HepG2 (cell line): Measurements from ENCODE around the gene SYNE1. TPM values are rescaled to one million over a fixed set of nuclear protein-coding genes. Genes with fewer than 3 reads are reported as not detected.

Experiments used
- ATAC-seq: fragments of 200-7000 bp; cut with Tn5 transposase; 3 replicates; pipeline ENCODE4 v1.9.1; 2020; ENCODE audit warnings: mild to moderate bottlenecking, moderate library complexity
- BruUV-seq: library from RNA; stranded (reverse); fragments of 400-500 nt; replicated peaks from 2 replicates; lab custom pipeline; 2021; lab: Mats Ljungman, UMichigan
- CTCF ChIA-PET: fragments of 300-600 bp; formaldehyde crosslinking; extraction: SDS; loops from one replicate; lab custom pipeline; 2021; ENCODE audit warnings: low total read pairs, inconsistent platforms, low intra/inter-chr PET ratio; lab: Yijun Ruan, JAX
- POLR2A ChIA-PET: fragments of 350-600 bp; sonication (Branson Sonifier 250); formaldehyde crosslinking; loops from one replicate; lab custom pipeline; 2020; ENCODE audit warnings: antibody characterized with exemption, inconsistent platforms; lab: Yijun Ruan, JAX
- DNase-seq: peaks from one replicate; pipeline ENCODE4 v3.0.0-alpha.2; 2015; ENCODE audit warnings: low spot score
- FAIRE-seq: peaks from 3 replicates; lab custom pipeline; 2011; peaks lifted over from hg19 to GRCh38; lab: Jason Lieb, UNC
- H2AFZ ChIP-seq: one replicate; pipeline ENCODE4 v1.6.1; 2011; ENCODE audit warnings: low read length, inconsistent platforms
- H3K27ac ChIP-seq: fragments of 300-600 bp; 3 replicates; pipeline ENCODE4 v1.8.0; 2011; ENCODE audit warnings: mixed run types, mild to moderate bottlenecking, mixed read lengths, low read length, inconsistent platforms; ENCODE audit not compliant: insufficient read depth; ENCODE audit errors: extremely low read length
- H3K27me3 ChIP-seq, 2 experiments: fragments of 200-600 bp in 1 of 2; 2 replicates in 1 of 2; 3 replicates in 1 of 2; pipeline versions ENCODE4 v1.6.0 to v1.8.0; 2011; ENCODE audit warnings: low read length in 2 of 2, mild to moderate bottlenecking in 2 of 2, moderate library complexity in 2 of 2, inconsistent platforms in 1 of 2; ENCODE audit not compliant: insufficient read depth in 2 of 2, control insufficient read depth in 1 of 2
- H3K36me3 ChIP-seq, 2 experiments: fragments of 200-600 bp in 1 of 2; replicated peaks in 1 of 2; 2 replicates in 1 of 2; 3 replicates in 1 of 2; pipeline versions ENCODE4 v1.5.1 to v1.8.0; 2011; ENCODE audit warnings: low read length in 2 of 2, inconsistent platforms in 1 of 2; ENCODE audit not compliant: insufficient read depth in 2 of 2, control insufficient read depth in 1 of 2
- H3K4me1 ChIP-seq: 2 replicates; pipeline ENCODE4 v1.5.1; 2012; ENCODE audit warnings: low read length, inconsistent platforms; ENCODE audit not compliant: insufficient read depth
- H3K4me2 ChIP-seq: 2 replicates; pipeline ENCODE4 v1.6.0; 2011; ENCODE audit warnings: low read depth, low read length, inconsistent platforms
- H3K4me3 ChIP-seq, 3 experiments: fragments of 200-600 bp in 1 of 3; sonication (generic), shearing (Covaris generic) in 1 of 3; replicated peaks in 1 of 3; 2 replicates each; pipeline ENCODE4 v1.5.1; 2011 to 2016; ENCODE audit warnings: low read length in 3 of 3, inconsistent platforms in 2 of 3, low read depth in 2 of 3, mild to moderate bottlenecking in 2 of 3, control low read depth in 1 of 3, mixed read lengths in 1 of 3; ENCODE audit not compliant: insufficient read depth in 1 of 3
- H3K79me2 ChIP-seq: one replicate; pipeline ENCODE4 v1.6.1; 2011; ENCODE audit warnings: low read length, inconsistent platforms; ENCODE audit not compliant: insufficient read depth
- H3K9ac ChIP-seq: 2 replicates; pipeline ENCODE4 v1.6.0; 2011; ENCODE audit warnings: mild to moderate bottlenecking, low read depth, low read length, inconsistent platforms; ENCODE audit not compliant: insufficient read depth
- H3K9me3 ChIP-seq: 2 replicates; pipeline ENCODE4 v1.5.1; 2012; ENCODE audit warnings: mild to moderate bottlenecking, low read length
- H4K20me1 ChIP-seq: 2 replicates; pipeline ENCODE4 v1.6.0; 2011; ENCODE audit warnings: inconsistent platforms, mild to moderate bottlenecking, low read length, moderate library complexity; ENCODE audit not compliant: insufficient read depth
- AFF4 ChIP-seq: sonication (generic); formaldehyde crosslinking; IDR thresholded peaks from 2 replicates; pipeline ENCODE4 v1.4.0; 2020; ENCODE audit warnings: missing genetic modification reagents
- AKAP8 ChIP-seq: sonication (generic); formaldehyde crosslinking; IDR thresholded peaks from 2 replicates; pipeline ENCODE4 v1.5.1; 2020; ENCODE audit warnings: mild to moderate bottlenecking, missing genetic modification reagents
- CC2D1A ChIP-seq: sonication (generic); formaldehyde crosslinking; IDR thresholded peaks from 2 replicates; pipeline ENCODE4 v1.8.1; 2023; ENCODE audit warnings: mild to moderate bottlenecking, missing genetic modification reagents
- CENPT ChIP-seq: sonication (generic); formaldehyde crosslinking; IDR thresholded peaks from 2 replicates; pipeline ENCODE4 v1.8.0; 2022; ENCODE audit warnings: low read depth, mild to moderate bottlenecking, moderate library complexity, missing genetic modification reagents
- HNRNPK ChIP-seq: fragments of 200-400 bp; formaldehyde crosslinking; IDR thresholded peaks from 2 replicates; pipeline ENCODE4 v1.6.1; 2018; ENCODE audit warnings: low read length, low read depth, moderate library complexity, mild to moderate bottlenecking; ENCODE audit not compliant: poor library complexity, severe bottlenecking
- PHF20 ChIP-seq: sonication (generic); formaldehyde crosslinking; IDR thresholded peaks from 2 replicates; pipeline ENCODE4 v1.5.0; 2020; ENCODE audit warnings: mild to moderate bottlenecking, missing genetic modification reagents
- PPARG ChIP-seq: conservative IDR thresholded peaks from 2 replicates; pipeline ENCODE4 v1.6.1; 2016; ENCODE audit warnings: missing biosample characterization, missing genetic modification reagents
- RAD21 ChIP-seq: fragments of 450-650 bp; formaldehyde crosslinking; IDR thresholded peaks from 2 replicates; pipeline ENCODE4 v1.5.0; 2020; ENCODE audit warnings: mild to moderate bottlenecking
- REPIN1 ChIP-seq: sonication (generic); formaldehyde crosslinking; IDR thresholded peaks from 2 replicates; pipeline ENCODE4 v1.8.0; 2022; ENCODE audit warnings: missing genetic modification reagents, low read depth, mild to moderate bottlenecking, borderline replicate concordance
- SKIL ChIP-seq: sonication (generic); formaldehyde crosslinking; IDR thresholded peaks from 2 replicates; pipeline ENCODE4 v1.8.0; 2022; ENCODE audit warnings: missing genetic modification reagents, mild to moderate bottlenecking, moderate library complexity, borderline replicate concordance
- SP140L ChIP-seq: sonication (generic); formaldehyde crosslinking; IDR thresholded peaks from 2 replicates; pipeline ENCODE4 v1.4.0; 2020; ENCODE audit warnings: missing genetic modification reagents, borderline replicate concordance
- TBL1XR1 ChIP-seq: fragments of 150-350 bp; IDR thresholded peaks from 2 replicates; pipeline ENCODE4 v1.6.1; 2014; ENCODE audit warnings: borderline replicate concordance, low read length; ENCODE audit not compliant: partially characterized antibody
- TCF7L2 ChIP-seq: IDR thresholded peaks from 2 replicates; pipeline ENCODE4 v1.6.1; 2011; ENCODE audit warnings: mild to moderate bottlenecking, low read depth, low read length, moderate library complexity
- ZBTB7A ChIP-seq: sonication (generic); formaldehyde crosslinking; IDR thresholded peaks from 2 replicates; pipeline ENCODE4 v1.8.0; 2022; ENCODE audit warnings: mild to moderate bottlenecking, missing genetic modification reagents
- ZNF235 ChIP-seq: sonication (generic); formaldehyde crosslinking; IDR thresholded peaks from 2 replicates; pipeline ENCODE4 v1.8.1; 2023; ENCODE audit warnings: mild to moderate bottlenecking, missing genetic modification reagents, borderline replicate concordance
- ZNF256 ChIP-seq: sonication (generic); formaldehyde crosslinking; conservative IDR thresholded peaks from 2 replicates; pipeline ENCODE4 v1.4.0; 2020; ENCODE audit warnings: missing genetic modification reagents
- ZNF451 ChIP-seq: sonication (generic); formaldehyde crosslinking; IDR thresholded peaks from 2 replicates; pipeline ENCODE4 v1.5.0; 2020; ENCODE audit warnings: mild to moderate bottlenecking, missing genetic modification reagents
- WGBS: methylation state at CpG from one replicate; pipeline ENCODE4 v1.1.6; 2017; ENCODE audit warnings: low lambda C conversion rate; 5-methylcytosine and 5-hydroxymethylcytosine counted together
- in situ Hi-C: cut with HindIII; loops from 2 replicates; pipeline ENCODE4 v1.10.0; 2017; ENCODE audit warnings: low pct_unique_long_range_greater_than_20kb; ENCODE audit not compliant: extremely low pct_ligation_motif_present
- intact Hi-C: fragments of 100-400 bp; cut with micrococcal nuclease; formaldehyde crosslinking; loops from one replicate; pipeline ENCODE4 v1.10.0; 2022; ENCODE audit not compliant: unreplicated experiment
- polyA plus RNA-seq, 8 experiments: library from polyadenylated mRNA; depleted of rRNA in 3 of 8; stranded (reverse) in 7 of 8; unstranded in 1 of 8; fragments of >200 nt; fragmentation: Illumina TruSeq in 4 of 8; extraction: Trizol in 4 of 8; gene quantifications; 2 replicates each; pipeline versions ENCODE4 v1.2.1 to v1.2.3, GENCODE V29; 2011 to 2016; ENCODE audit warnings: low read depth in 4 of 8, missing spikeins in 1 of 8, mixed read lengths in 1 of 8; ENCODE audit not compliant: insufficient read depth in 1 of 8
- total RNA-seq, 5 experiments: library from RNA; depleted of rRNA; stranded (reverse); fragments of >200 nt; fragmentation: Illumina TruSeq; extraction: Trizol; gene quantifications; 2 replicates each; pipeline ENCODE4 v1.2.3, GENCODE V29; 2016; ENCODE audit warnings: low read depth in 1 of 5

The SYNE1 gene
- total and polyA plus RNA-seq, 2 of the 13 experiments (the other 11 are each of a cell fraction or from before 2014, with no cell fraction given): 5.5 to 15.9 TPM

- Histone ChIP-seq H3K79me2 (no peaks in the 10 kb centered on the region), H3K4me3 (peak overlapping the region; percentile 46 to 57 (median 49)), H2AFZ (peak overlapping the region; percentile 68), H3K27ac (peak overlapping the region; percentile 86), H3K4me1 (peaks cover 24% of the 10 kb centered on the region), H3K27me3 (no peaks in the 10 kb centered on the region), H3K36me3 (no peaks in the 10 kb centered on the region), H4K20me1 (no peaks in the 10 kb centered on the region), H3K9me3 (no peaks in the 10 kb centered on the region), H3K9ac (peak overlapping the region; percentile 63), H3K4me2 (peak overlapping the region; percentile 75)
- peak; percentile 99 for ATAC-seq
- CTCF ChIA-PET: no interaction called here
- peak; percentile 94 for DNase-seq
- intact Hi-C loops: loop anchor here (1.0 kb wide), 1 partner anchor 35 kb away; no protein-coding TSS in a partner anchor
- POLR2A ChIA-PET: interaction anchor here (1.1 to 1.6 kb wide), 4 partner anchors 9 to 37 kb away, joined by 3 to 5 read pairs (median 4); no protein-coding TSS in a partner anchor
- peak; percentile 97 for FAIRE-seq
- BruUV-seq: TSS peak; percentile 64
- WGBS: 37% methylated on average over 13 of the region's 13 CpGs
- in situ Hi-C loops: no loop called here
- TF ChIP-seq SKIL (no peak), PPARG (CRISPR knock-in tag) (peak; percentile 44; the same call in 1 of the 2 replicates), ZNF256 (CRISPR knock-in tag) (no peak), HNRNPK (no peak), PHF20 (CRISPR knock-in tag) (no peak), TBL1XR1 (no peak), TCF7L2 (no peak), REPIN1 (CRISPR knock-in tag) (peak; percentile 58; the same call in 1 of the 2 replicates), CC2D1A (no peak), ZBTB7A (no peak), AKAP8 (CRISPR knock-in tag) (no peak), ZNF235 (CRISPR knock-in tag) (no peak), SP140L (CRISPR knock-in tag) (0 out of 2 replicates have a peak, but pooled peaks have one; percentile 59), RAD21 (CRISPR knock-in tag) (no peak), CENPT (CRISPR knock-in tag) (no peak), AFF4 (CRISPR knock-in tag) (no peak), ZNF451 (CRISPR knock-in tag) (no peak)
These were observed 466.2 kb downstream of the SYNE1 start for GRCh38 chr6:152170702-152171667.
